H4 (cell line): ENCODE data around the gene PPP2R2C. TPM values are rescaled to one million over a fixed set of nuclear protein-coding genes. Genes with fewer than 3 reads are reported as not detected.

ENCODE experiments used
- DNase-seq: peaks from one replicate; pipeline ENCODE4 v3.0.0-alpha.2; 2015; ENCODE audit warnings: low spot score
- total RNA-seq: library from RNA; depleted of rRNA; stranded (reverse); fragments of >200 nt; shearing (Covaris generic); gene quantifications from 2 replicates; pipeline ENCODE4 v1.2.3, GENCODE V29; 2014

Gene PPP2R2C
- total RNA-seq, 1 experiment from 2014 or later, result 0.91 TPM

GRCh38 chr4:6291784-6292297, 180.6 kb downstream of the PPP2R2C start:
- DNase-seq, result no peak

- no peak for DNase-seq
These were observed 181.5 kb downstream of the PPP2R2C start for GRCh38 chr4:6290769-6291547.

GRCh38 chr4:6290256-6290655, 182.2 kb downstream of the PPP2R2C start:
- no peak for DNase-seq

GRCh38 chr4:6288871-6289270, 183.5 kb downstream of the PPP2R2C start:
- DNase-seq, result no peak

GRCh38 chr4:6288342-6288741, 184.1 kb downstream of the PPP2R2C start:
- no peak for DNase-seq

GRCh38 chr4:6287017-6287788, 185.2 kb downstream of the PPP2R2C start:
- no peak for DNase-seq

- no peak for DNase-seq
These were observed 189.1 kb downstream of the PPP2R2C start for GRCh38 chr4:6283282-6283681.

GRCh38 chr4:6282314-6282771, 190.1 kb downstream of the PPP2R2C start:
- DNase-seq, result no peak

GRCh38 chr4:6281436-6282313, 190.7 kb downstream of the PPP2R2C start:
- DNase-seq, result no peak

- no peak for DNase-seq
These were observed 191.9 kb downstream of the PPP2R2C start for GRCh38 chr4:6280365-6280996.

GRCh38 chr4:6279582-6280289, 192.7 kb downstream of the PPP2R2C start:
- no peak for DNase-seq

- DNase-seq, result no peak
These were observed 193.6 kb downstream of the PPP2R2C start for GRCh38 chr4:6278801-6279197.

- no peak for DNase-seq
These were observed 194.2 kb downstream of the PPP2R2C start for GRCh38 chr4:6277935-6278800.

GRCh38 chr4:6277139-6277802, 195.1 kb downstream of the PPP2R2C start:
- no peak for DNase-seq

GRCh38 chr4:6275898-6276806, 196.3 kb downstream of the PPP2R2C start:
- DNase-seq, result no peak

- no peak for DNase-seq
These were observed 197.1 kb downstream of the PPP2R2C start for GRCh38 chr4:6275351-6275750.

- no peak for DNase-seq
These were observed 198.8 kb downstream of the PPP2R2C start for GRCh38 chr4:6273661-6273990.
